Prostate gland (tissue), 2 donors: ENCODE results near the gene PRR5L.

Experiments
- CTCF ChIP-seq, 4 experiments: fragments of 200-600 bp in 2 of 4; fragments of 450-650 bp in 2 of 4; sonication (generic) in 2 of 4; IDR thresholded peaks; 1 replicate in 3 of 4; 2 replicates in 1 of 4; pipeline ENCODE4 v1.5.1; 2016 to 2019; ENCODE audit warnings: antibody characterized with exemption in 4 of 4, mild to moderate bottlenecking in 2 of 4, moderate library complexity in 2 of 4
- POLR2A ChIP-seq: fragments of 450-650 bp; IDR thresholded peaks from one replicate; pipeline ENCODE4 v1.6.1; 2016; ENCODE audit warnings: antibody characterized with exemption, mild to moderate bottlenecking

GRCh38 chr11:36508743-36509142 is 212.7 kb downstream of the PRR5L start:
- TF ChIP-seq CTCF (IDR thresholded peaks at IDR 0.05) (no peak), POLR2A (no peak)
